WTC11 (cell line): ENCODE data around the gene LDLRAD4. TPM values are rescaled to one million over a fixed set of nuclear protein-coding genes. Genes with fewer than 3 reads are reported as not detected.

Source experiments
- ATAC-seq: fragments of 200-7000 bp; cut with Tn5 transposase; 2 replicates; pipeline ENCODE4 v1.10.0; 2021; ENCODE audit warnings: mild to moderate bottlenecking, moderate library complexity
- CTCF ChIA-PET: fragments of 300-600 bp; sonication (Branson Sonifier 250); formaldehyde crosslinking; loops from one replicate; lab custom pipeline; 2021; ENCODE audit warnings: antibody characterized with exemption; lab: Charles Lee
- POLR2A ChIA-PET: fragments of 350-600 bp; sonication (Branson Sonifier 250); formaldehyde crosslinking; loops from one replicate; lab custom pipeline; 2021; ENCODE audit warnings: antibody characterized with exemption; lab: Charles Lee
- DNase-seq: peaks from one replicate; pipeline ENCODE4 v3.0.0; 2021; ENCODE audit warnings: low spot score
- H3K27ac Mint-ChIP-seq: 2 replicates; pipeline ENCODE4 v1.8.0; 2021; ENCODE audit warnings: mixed read lengths
- H3K27me3 Mint-ChIP-seq: 2 replicates; pipeline ENCODE4 v1.8.0; 2021; ENCODE audit warnings: low read depth, mild to moderate bottlenecking, moderate library complexity, mixed read lengths
- H3K36me3 Mint-ChIP-seq: 2 replicates; pipeline ENCODE4 v1.8.0; 2021; ENCODE audit warnings: mixed read lengths
- H3K4me1 Mint-ChIP-seq: 2 replicates; pipeline ENCODE4 v1.8.0; 2022; ENCODE audit warnings: mixed read lengths
- H3K4me3 Mint-ChIP-seq: 2 replicates; pipeline ENCODE4 v1.8.0; 2021; ENCODE audit warnings: mild to moderate bottlenecking, moderate library complexity, mixed read lengths
- H3K9me3 Mint-ChIP-seq: 2 replicates; pipeline ENCODE4 v1.8.0; 2021; ENCODE audit warnings: mixed read lengths
- ELF4 ChIP-seq: sonication (generic); formaldehyde crosslinking; IDR thresholded peaks from 2 replicates; pipeline ENCODE4 v1.8.1; 2022; ENCODE audit warnings: low read depth, mild to moderate bottlenecking, moderate library complexity, missing genetic modification reagents
- EMX1 ChIP-seq: fragments of 250-450 bp; sonication (Bioruptor Pico); IDR thresholded peaks from 2 replicates; pipeline ENCODE4 v1.8.0; 2021; ENCODE audit warnings: mild to moderate bottlenecking
- ETV6 ChIP-seq: sonication (generic); formaldehyde crosslinking; IDR thresholded peaks from 2 replicates; pipeline ENCODE4 v1.8.1; 2022; ENCODE audit warnings: mild to moderate bottlenecking, missing genetic modification reagents
- FOXP1 ChIP-seq: sonication (generic); formaldehyde crosslinking; IDR thresholded peaks from 2 replicates; pipeline ENCODE4 v1.8.0; 2022; ENCODE audit warnings: missing genetic modification reagents, mild to moderate bottlenecking, moderate library complexity, borderline replicate concordance
- GRHL2 ChIP-seq: fragments of 250-450 bp; sonication (Bioruptor Pico); IDR thresholded peaks from 2 replicates; pipeline ENCODE4 v1.8.0; 2022; ENCODE audit warnings: mild to moderate bottlenecking, moderate library complexity; ENCODE audit not compliant: insufficient replicate concordance, severe bottlenecking
- MXD4 ChIP-seq: fragments of 250-450 bp; sonication (Bioruptor Pico); IDR thresholded peaks from 2 replicates; pipeline ENCODE4 v1.8.0; 2021; ENCODE audit warnings: mild to moderate bottlenecking, moderate library complexity, borderline replicate concordance
- NR1H2 ChIP-seq: sonication (generic); formaldehyde crosslinking; IDR thresholded peaks from 2 replicates; pipeline ENCODE4 v1.9.0; 2021; ENCODE audit warnings: mild to moderate bottlenecking, moderate library complexity, missing genetic modification reagents
- OVOL2 ChIP-seq: fragments of 250-450 bp; sonication (Bioruptor Pico); IDR thresholded peaks from 2 replicates; pipeline ENCODE4 v1.9.0; 2021; ENCODE audit warnings: mild to moderate bottlenecking, borderline replicate concordance
- PRRX2 ChIP-seq: fragments of 250-450 bp; sonication (Bioruptor Pico); IDR thresholded peaks from 2 replicates; pipeline ENCODE4 v1.8.0; 2021; ENCODE audit warnings: mild to moderate bottlenecking
- TEAD1 ChIP-seq: sonication (generic); formaldehyde crosslinking; IDR thresholded peaks from 2 replicates; pipeline ENCODE4 v1.8.0; 2022; ENCODE audit warnings: mild to moderate bottlenecking, missing genetic modification reagents
- ZNF219 ChIP-seq: sonication (generic); formaldehyde crosslinking; IDR thresholded peaks from 2 replicates; pipeline ENCODE4 v1.8.0; 2023; ENCODE audit warnings: missing genetic modification reagents, mild to moderate bottlenecking, borderline replicate concordance
- total RNA-seq: library from RNA; stranded (reverse); gene quantifications from 3 replicates; pipeline ENCODE4 v1.2.3, GENCODE V29; 2021
- TF ChIP-seq, protein P1 (sequence below): sonication (generic); formaldehyde crosslinking; IDR thresholded peaks from 2 replicates; pipeline ENCODE4 v1.8.0; 2022; ENCODE audit warnings: mild to moderate bottlenecking, missing genetic modification reagents
- TF ChIP-seq, protein P2 (sequence below): fragments of 250-450 bp; sonication (Bioruptor Pico); IDR thresholded peaks from 2 replicates; pipeline ENCODE4 v1.9.0; 2021; ENCODE audit warnings: mild to moderate bottlenecking
- TF ChIP-seq, protein P3 (sequence below): sonication (generic); formaldehyde crosslinking; IDR thresholded peaks from 2 replicates; pipeline ENCODE4 v1.8.1; 2022; ENCODE audit warnings: missing genetic modification reagents, borderline replicate concordance
- TF ChIP-seq, protein P4 (sequence below): sonication (generic); formaldehyde crosslinking; IDR thresholded peaks from 2 replicates; pipeline ENCODE4 v1.8.0; 2022; ENCODE audit warnings: mild to moderate bottlenecking, missing genetic modification reagents
- TF ChIP-seq, protein P5 (sequence below): sonication (generic); formaldehyde crosslinking; IDR thresholded peaks from 2 replicates; pipeline ENCODE4 v1.8.0; 2022; ENCODE audit warnings: mild to moderate bottlenecking, missing genetic modification reagents
- TF ChIP-seq, protein P6 (sequence below): sonication (generic); formaldehyde crosslinking; IDR thresholded peaks from 2 replicates; pipeline ENCODE4 v1.8.1; 2022; ENCODE audit warnings: mild to moderate bottlenecking, moderate library complexity, missing genetic modification reagents

LDLRAD4 gene
- total RNA-seq, 1 experiment from 2014 or later, result 6.2 TPM

DNA sequence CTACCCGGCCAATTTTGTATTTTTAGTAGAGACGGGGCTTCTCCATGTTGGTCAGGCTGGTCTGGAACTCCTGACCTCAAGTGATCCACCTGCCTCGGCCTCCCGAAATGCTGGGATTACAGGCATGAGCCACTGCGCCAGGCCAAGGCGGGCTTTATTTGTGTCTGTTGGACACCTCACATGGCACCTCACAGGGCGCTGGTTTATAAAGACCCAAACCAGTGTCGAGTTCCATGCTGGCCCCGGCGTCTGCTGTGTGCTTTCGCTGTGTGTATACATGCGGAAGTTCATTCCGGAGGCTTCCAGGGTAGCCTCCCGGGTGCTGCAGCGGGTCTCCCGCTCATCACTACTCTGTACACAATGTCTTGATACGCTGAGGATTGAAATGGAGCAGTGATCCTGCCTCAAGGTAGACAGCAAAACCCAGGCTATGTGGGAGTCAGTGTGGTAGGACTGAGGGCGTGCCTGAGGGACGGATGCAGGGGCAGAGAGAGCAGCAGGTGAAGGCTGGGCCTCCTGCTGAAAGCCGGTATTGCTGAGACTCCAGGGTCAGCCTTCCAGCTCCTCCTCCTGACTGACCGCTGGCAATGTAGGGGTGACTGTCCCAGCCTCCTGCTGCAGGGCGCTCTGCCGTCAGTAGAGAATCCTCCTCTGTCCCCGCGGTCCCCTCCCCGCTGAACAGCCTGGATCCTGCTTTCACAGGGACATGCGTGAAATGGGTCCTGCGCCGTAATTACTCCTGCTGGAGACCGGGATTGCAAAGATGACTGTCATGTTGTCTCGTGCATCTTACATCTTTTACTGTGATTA lies 22.7 kb downstream of the LDLRAD4 start:
- H3K27ac Mint-ChIP-seq, result no peak overlapping the region
- no peak overlapping the region for H3K4me3 Mint-ChIP-seq
- H3K4me1 Mint-ChIP-seq, result peaks cover 7% of the 10 kb centered on the region
- no peaks in the 10 kb centered on the region for H3K9me3 Mint-ChIP-seq
- TF ChIP-seq OVOL2, result no peak
- TF ChIP-seq, protein P1, sequence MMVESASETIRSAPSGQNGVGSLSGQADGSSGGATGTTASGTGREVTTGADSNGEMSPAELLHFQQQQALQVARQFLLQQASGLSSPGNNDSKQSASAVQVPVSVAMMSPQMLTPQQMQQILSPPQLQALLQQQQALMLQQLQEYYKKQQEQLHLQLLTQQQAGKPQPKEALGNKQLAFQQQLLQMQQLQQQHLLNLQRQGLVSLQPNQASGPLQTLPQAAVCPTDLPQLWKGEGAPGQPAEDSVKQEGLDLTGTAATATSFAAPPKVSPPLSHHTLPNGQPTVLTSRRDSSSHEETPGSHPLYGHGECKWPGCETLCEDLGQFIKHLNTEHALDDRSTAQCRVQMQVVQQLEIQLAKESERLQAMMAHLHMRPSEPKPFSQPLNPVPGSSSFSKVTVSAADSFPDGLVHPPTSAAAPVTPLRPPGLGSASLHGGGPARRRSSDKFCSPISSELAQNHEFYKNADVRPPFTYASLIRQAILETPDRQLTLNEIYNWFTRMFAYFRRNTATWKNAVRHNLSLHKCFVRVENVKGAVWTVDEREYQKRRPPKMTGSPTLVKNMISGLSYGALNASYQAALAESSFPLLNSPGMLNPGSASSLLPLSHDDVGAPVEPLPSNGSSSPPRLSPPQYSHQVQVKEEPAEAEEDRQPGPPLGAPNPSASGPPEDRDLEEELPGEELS (CRISPR knock-in tag), result no peak
- no peak for TF ChIP-seq ZNF219 (CRISPR knock-in tag)
- no peak for TF ChIP-seq ETV6 (CRISPR knock-in tag)
- TF ChIP-seq ELF4, result no peak
- TF ChIP-seq, protein P2, sequence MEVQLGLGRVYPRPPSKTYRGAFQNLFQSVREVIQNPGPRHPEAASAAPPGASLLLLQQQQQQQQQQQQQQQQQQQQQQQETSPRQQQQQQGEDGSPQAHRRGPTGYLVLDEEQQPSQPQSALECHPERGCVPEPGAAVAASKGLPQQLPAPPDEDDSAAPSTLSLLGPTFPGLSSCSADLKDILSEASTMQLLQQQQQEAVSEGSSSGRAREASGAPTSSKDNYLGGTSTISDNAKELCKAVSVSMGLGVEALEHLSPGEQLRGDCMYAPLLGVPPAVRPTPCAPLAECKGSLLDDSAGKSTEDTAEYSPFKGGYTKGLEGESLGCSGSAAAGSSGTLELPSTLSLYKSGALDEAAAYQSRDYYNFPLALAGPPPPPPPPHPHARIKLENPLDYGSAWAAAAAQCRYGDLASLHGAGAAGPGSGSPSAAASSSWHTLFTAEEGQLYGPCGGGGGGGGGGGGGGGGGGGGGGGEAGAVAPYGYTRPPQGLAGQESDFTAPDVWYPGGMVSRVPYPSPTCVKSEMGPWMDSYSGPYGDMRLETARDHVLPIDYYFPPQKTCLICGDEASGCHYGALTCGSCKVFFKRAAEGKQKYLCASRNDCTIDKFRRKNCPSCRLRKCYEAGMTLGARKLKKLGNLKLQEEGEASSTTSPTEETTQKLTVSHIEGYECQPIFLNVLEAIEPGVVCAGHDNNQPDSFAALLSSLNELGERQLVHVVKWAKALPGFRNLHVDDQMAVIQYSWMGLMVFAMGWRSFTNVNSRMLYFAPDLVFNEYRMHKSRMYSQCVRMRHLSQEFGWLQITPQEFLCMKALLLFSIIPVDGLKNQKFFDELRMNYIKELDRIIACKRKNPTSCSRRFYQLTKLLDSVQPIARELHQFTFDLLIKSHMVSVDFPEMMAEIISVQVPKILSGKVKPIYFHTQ (CRISPR knock-in tag), result no peak
- TF ChIP-seq FOXP1 (CRISPR knock-in tag), result no peak
- TF ChIP-seq MXD4 (CRISPR knock-in tag), result no peak
- TF ChIP-seq, protein P3, sequence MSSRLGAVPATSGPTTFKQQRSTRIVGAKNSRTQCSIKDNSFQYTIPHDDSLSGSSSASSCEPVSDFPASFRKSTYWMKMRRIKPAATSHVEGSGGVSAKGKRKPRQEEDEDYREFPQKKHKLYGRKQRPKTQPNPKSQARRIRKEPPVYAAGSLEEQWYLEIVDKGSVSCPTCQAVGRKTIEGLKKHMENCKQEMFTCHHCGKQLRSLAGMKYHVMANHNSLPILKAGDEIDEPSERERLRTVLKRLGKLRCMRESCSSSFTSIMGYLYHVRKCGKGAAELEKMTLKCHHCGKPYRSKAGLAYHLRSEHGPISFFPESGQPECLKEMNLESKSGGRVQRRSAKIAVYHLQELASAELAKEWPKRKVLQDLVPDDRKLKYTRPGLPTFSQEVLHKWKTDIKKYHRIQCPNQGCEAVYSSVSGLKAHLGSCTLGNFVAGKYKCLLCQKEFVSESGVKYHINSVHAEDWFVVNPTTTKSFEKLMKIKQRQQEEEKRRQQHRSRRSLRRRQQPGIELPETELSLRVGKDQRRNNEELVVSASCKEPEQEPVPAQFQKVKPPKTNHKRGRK (CRISPR knock-in tag), result no peak
- TF ChIP-seq, protein P4, sequence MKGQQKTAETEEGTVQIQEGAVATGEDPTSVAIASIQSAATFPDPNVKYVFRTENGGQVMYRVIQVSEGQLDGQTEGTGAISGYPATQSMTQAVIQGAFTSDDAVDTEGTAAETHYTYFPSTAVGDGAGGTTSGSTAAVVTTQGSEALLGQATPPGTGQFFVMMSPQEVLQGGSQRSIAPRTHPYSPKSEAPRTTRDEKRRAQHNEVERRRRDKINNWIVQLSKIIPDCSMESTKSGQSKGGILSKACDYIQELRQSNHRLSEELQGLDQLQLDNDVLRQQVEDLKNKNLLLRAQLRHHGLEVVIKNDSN (CRISPR knock-in tag), result no peak
- no peak for TF ChIP-seq NR1H2 (CRISPR knock-in tag)
- TF ChIP-seq PRRX2 (CRISPR knock-in tag), result no peak
- TF ChIP-seq, protein P5, sequence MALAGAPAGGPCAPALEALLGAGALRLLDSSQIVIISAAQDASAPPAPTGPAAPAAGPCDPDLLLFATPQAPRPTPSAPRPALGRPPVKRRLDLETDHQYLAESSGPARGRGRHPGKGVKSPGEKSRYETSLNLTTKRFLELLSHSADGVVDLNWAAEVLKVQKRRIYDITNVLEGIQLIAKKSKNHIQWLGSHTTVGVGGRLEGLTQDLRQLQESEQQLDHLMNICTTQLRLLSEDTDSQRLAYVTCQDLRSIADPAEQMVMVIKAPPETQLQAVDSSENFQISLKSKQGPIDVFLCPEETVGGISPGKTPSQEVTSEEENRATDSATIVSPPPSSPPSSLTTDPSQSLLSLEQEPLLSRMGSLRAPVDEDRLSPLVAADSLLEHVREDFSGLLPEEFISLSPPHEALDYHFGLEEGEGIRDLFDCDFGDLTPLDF, result no peak
- TF ChIP-seq TEAD1 (CRISPR knock-in tag), result no peak
- TF ChIP-seq GRHL2 (CRISPR knock-in tag), result no peak
- TF ChIP-seq, protein P6, sequence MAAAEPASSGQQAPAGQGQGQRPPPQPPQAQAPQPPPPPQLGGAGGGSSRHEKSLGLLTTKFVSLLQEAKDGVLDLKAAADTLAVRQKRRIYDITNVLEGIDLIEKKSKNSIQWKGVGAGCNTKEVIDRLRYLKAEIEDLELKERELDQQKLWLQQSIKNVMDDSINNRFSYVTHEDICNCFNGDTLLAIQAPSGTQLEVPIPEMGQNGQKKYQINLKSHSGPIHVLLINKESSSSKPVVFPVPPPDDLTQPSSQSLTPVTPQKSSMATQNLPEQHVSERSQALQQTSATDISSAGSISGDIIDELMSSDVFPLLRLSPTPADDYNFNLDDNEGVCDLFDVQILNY (CRISPR knock-in tag), result no peak
- no peak for TF ChIP-seq EMX1
- no peaks in the 10 kb centered on the region for H3K36me3 Mint-ChIP-seq
- no peaks in the 10 kb centered on the region for H3K27me3 Mint-ChIP-seq
- ATAC-seq, result no peak
- CTCF ChIA-PET, result no interaction called here
- no peak for DNase-seq
- POLR2A ChIA-PET, result no interaction called here
